ENCODE measurements around the gene PHACTR2. TPM values are rescaled to one million over a fixed set of nuclear protein-coding genes. Genes with fewer than 3 reads are reported as not detected.

The PHACTR2 gene
- total RNA-seq, 1 experiment from 2014 or later: 5.6 TPM

DNA sequence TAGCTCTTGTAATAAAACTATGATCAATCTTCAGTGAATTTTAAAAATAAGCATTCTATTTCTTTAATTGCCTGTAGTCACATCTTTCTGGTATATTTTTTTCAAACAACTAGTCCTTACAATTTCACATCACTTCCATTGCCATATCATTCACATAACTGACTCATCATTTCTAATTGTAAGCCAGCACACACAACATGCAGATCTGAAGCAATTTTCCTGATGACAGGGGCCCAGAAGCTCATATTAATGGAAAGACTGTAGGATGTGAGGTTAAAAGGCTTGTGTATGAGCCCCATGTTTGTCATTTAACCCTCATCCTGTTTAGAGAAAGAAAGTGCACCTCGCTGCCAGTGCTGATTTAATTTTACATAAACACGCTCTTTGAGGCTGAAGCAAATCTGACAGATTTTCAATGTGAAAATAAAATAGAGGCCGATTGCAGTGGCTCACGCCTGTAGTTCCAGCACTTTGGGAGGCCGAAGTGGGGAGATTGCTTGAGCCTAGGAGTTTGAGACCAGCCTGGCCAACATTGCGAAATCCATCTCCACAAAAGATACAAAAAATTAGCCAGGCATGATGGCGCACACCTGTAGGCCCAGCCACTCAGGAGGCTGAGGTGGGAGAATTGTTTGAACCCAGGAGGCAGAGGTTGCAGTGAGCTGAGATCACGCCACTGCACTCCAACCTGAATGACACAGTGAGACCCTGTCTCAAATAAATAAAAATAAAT, 125.2 kb downstream of the PHACTR2 start:
- DNase-seq (ENCODE audit: extremely low read depth, low read depth): no peak

DNA sequence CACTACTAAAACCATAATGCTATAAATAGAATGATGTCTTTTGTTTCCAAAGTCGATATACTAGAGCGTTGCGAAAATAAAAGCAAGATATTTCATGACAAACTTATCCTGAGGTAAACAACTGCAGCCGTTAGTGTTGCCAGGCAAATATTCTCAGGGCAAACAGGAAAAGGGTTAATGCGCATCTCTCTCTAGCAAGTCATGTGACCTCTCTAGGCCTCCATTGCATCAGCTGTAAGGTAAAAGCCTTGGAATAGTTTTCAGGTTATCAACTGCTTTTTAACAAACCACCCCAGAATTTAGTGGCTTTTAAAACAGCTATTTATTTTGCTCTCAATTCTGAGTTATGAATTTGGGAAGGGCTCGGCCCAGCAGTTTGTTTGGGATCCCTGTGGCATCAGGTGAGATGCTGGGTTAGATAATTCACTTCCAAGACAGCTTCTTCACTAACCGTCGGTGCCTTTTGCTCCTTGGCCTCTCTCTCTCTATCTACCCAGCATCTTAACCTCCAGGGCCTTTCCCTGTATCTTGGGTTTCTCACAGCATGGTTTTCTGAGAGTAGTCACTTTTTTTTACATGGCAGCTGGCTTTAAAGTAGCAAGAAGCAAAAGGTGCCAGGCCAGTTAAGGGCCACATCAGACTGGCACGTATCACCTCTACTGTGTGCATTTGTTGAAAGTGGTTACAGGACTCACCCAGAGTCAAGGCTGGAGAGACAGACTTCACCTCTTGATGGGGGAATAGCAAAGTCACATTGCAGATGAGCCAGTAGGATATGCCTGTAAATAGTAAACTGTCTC, 126.2 kb downstream of the PHACTR2 start:
- no peak for DNase-seq (ENCODE audit: extremely low read depth, low read depth)

DNA sequence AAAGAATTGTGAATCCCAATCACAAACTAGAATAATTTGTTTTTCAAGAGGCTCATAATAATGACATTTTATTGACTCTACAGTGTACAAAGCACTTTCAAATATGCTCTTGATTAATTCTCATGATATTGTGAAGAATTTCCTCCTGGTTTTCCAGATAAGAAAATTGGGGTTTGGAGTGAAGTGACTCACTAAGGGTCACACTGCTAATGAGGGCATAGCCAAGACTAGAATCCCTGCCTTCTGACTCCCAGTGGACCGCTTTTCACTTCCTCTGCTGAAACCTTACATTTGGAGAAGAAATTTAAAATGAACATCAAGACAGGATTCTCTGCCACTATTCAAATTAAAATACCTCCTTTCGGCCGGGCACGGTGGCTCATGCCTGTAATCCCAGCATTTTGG, 127.1 kb downstream of the PHACTR2 start:
- DNase-seq (ENCODE audit: extremely low read depth, low read depth): no peak

DNA sequence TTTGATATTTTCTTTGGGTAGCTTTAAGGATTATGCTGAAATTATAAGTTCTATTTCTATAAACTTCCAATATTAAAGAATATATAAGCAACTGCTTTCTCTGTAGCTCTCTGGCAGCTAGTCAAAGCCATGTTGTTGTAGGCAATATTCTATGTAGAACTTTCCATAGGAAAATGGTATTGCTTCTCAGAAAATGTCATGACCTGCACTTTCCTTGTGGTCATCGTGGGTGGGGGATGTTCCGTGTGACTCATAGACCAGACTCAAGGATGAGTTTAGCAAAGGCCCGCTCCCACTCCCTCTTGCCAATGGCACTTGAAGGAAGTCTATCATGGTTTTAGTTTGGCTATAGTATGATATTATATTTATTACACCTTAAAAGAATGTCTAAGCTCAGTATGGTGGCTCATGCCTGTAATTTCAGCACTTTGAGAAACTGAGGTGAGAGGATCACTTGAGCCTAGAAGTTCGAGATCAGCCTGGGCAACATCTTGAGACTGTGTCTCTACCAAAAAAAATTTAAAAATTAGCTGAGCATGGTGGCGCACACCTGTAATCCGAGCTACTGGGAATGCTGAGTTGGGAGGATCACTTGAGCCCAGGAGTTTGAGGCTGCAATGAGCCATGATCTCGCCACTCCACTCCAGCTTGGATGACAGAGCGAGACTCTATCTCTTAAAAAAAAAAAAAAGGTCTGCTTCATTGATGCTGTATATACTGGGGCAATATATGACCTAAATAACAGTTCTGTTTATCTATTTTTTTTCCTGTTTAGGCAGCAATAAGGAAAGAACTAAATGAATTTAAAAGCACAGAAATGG, 128.7 kb downstream of the PHACTR2 start:
- no peak for DNase-seq (ENCODE audit: extremely low read depth, low read depth)

DNA sequence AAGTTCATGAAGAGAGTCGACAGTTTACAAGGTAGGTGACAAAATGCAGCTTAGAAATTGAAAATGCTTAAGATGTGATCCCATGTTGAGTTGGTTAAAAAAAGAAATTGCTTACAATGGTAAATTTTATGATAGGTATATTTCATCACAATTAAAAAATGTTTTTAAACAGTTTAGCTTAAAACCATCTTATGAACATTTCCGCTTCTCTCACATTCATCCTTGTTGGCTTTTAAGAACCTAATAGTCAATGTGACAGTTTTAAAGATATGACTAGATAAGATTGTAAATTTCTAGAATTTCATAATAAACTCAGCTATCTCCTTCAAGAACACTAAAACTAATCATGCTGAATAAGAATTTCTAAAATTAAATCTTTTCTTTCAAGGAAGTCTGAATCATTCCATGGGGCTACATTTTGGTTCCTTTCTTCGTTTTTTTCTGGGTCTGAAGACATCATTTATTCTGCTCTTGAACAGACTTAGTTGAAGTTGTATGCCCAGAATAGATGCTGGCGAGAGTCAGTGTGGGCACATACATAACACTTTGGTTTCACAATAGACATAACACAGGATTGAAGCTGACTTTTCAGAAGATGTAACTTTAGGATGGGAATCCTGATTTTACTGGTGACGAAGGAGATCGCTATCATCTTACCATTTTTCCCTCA, 129.5 kb downstream of the PHACTR2 start:
- no peak for DNase-seq (ENCODE audit: extremely low read depth, low read depth)

DNA sequence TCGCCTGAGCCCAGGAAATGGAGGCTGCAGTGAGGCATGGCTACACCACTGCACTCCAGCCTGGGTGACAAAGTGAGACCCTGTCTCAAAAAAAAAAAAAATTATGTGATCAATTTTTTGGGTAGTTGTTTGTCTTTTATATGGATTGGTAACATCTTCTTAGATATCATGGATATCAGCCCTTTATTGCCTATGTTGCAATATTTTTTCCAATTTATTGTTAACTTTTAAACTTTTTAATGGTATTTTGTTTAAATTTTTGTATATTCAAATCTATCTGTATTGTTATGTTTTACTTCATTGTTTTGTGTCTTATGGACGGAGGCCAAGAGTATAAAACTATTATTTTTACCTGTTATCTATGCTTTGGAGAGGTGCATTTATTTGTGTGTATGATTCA, 133.0 kb downstream of the PHACTR2 start:
- no peak for DNase-seq (ENCODE audit: extremely low read depth, low read depth)

DNA sequence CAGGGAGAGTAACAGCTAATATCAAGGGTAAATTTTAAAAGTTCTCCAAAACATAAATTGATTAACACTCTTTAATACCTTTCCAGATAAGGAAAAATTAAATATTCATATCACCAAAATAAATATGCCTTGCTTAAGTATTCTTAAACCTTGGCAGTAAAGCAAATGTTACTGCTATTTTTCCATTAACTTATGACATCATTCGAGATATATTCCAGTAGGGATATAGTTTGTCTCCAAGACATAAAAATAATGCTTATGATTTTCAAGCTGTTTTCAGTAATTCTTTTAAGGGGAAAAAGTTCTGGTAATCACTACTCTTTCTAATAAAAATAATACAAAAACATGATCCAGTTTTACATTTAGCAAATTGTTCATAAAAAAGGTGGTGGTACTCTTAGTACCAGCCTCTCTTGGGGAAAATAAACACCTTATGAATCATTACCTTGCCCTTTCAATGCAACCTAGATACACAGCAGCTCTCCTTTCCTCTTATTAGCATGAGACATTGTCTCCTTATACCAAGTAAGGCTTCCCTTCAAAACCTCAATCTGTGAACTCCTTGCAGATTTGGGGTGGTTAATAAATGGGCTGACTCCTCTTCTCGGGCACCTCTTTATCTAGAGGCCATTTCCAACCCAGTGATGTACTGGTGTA, 133.9 kb downstream of the PHACTR2 start:
- no peak for DNase-seq (ENCODE audit: extremely low read depth, low read depth)

DNA sequence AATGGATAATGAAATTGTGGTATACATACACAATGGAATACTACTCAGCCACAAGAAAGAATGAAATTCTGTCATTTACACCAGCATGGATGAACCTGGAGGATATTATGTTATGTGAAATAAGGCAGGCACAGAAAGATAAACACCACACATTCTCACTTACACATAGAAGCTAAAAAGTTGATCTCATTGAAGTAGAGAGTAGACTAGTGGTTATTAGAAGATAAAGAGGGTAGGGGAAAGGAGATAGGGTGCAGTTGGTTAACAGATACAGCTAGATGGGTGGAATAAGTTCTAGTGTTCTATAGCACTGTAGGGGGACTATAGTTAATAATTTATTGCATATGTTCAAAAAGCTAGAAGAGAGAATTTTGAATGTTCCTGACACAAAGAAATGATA, 139.9 kb downstream of the PHACTR2 start:
- DNase-seq (ENCODE audit: extremely low read depth, low read depth): no peak

DNA sequence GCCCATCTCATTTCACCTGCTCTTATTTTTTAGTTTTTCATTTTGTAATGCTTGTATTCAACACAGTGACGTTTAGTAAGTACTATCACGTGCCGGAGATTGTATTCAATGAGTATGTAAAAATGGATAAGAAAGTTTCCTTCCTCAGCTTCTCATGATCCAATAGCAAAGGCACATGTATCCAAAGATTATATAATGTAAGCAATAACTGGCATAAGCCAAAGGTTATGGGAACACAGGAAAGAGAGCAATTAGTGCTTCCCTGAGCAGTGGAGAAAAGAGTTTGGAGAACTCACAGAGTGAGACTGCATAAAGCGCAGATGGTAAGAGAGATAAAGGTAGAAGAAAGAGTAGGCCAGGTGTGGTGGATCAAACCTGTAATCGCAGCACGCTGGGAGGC, 143.6 kb downstream of the PHACTR2 start:
- DNase-seq (ENCODE audit: extremely low read depth, low read depth): no peak

DNA sequence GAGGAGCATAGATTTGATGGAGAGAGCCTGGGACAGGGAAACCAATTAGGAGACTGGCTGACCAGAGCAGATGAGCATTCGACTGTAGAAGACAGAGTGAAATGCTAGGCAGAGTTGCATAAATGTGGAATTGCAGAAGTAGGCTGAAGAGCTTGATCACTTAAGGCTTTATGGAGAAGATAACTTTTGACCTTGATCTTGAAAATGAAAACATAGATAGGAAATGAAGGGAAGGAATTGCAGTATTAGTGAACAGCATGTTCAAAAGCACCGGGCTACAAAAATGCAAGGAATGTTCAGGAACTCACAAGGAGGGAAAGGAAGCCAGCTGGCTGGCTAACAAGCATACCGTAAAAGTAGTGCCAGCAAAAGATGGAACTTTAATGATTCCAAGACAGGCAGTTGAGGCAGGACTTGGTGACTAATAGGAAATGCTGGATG, 144.8 kb downstream of the PHACTR2 start:
- DNase-seq (ENCODE audit: extremely low read depth, low read depth): no peak

DNA sequence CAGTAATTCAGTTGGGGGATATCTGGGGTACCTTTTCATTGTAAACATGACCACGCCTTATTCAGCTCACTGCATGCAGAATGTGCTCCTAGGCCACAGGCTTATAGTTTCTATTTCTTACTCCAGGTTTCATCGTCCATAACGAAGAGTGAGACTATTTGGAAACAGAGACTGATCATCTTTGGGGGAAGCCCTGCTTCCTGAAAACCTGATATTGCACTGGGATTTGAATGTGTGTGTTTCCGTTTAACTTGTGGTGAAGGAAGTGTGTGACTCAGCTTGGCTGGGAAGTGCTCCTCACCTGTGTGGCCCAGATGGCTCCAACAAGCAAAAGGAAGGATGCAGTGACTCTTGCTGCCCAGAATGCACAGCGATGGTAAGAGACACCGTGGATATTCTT, 145.8 kb downstream of the PHACTR2 start:
- no peak for DNase-seq (ENCODE audit: extremely low read depth, low read depth)

DNA sequence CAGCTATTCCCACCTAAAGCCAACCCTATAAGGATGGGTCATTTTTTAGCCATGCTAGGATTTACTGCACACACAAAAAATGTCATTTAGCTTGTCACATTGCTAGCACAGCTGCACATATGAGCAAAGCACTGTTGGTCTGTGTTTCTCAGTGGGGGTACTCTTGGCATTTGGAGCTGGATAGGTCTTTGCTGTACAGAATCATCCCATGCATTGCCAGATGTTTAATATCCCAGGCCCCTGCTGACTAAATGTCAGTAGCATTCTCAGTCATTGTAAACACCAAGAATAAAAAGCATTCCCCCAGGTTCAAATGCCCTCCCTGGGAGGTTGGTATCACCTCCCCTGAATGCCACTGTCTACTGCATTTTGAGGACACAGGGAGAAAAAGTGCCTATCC, 150.8 kb downstream of the PHACTR2 start:
- DNase-seq (ENCODE audit: extremely low read depth, low read depth): no peak

DNA sequence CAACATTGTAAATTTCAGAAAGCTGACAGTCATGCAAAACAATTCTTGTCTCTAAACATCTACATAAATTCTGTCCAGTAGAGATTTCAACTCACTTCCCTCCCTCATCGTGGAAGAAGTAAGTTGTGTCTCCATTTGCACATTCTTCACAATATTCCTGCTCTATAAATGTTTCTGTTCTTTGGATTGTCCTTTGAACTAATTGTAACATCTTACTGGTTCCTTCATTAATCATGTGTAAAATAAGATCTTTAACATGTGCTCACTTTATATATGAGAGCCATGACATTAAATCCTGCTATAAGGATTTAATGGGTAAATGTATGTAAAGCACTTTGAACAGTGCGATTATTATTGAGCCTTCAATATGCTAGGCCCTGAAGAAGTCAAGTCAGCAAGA, 158.4 kb downstream of the PHACTR2 start:
- no peak for DNase-seq (ENCODE audit: extremely low read depth, low read depth)

DNA sequence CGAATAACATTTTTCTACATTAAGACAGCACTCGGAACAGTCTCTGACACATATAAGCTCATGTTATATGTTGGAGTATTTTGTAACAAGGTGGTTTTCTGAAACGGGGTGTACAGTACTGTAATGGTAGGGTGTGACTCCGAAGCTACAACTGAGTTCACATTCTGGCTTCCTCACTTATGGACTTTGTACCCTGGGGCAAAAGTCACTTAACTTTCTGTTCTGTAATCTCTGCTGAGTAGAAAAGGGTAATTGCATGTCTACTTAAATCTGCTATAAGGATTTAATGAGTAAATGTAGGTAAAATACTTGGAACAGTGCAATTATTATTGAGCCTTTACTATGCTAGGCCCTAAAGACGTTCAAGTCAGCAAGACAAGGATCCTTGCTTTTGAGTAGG, 160.6 kb downstream of the PHACTR2 start:
- DNase-seq (ENCODE audit: extremely low read depth, low read depth): no peak

DNA sequence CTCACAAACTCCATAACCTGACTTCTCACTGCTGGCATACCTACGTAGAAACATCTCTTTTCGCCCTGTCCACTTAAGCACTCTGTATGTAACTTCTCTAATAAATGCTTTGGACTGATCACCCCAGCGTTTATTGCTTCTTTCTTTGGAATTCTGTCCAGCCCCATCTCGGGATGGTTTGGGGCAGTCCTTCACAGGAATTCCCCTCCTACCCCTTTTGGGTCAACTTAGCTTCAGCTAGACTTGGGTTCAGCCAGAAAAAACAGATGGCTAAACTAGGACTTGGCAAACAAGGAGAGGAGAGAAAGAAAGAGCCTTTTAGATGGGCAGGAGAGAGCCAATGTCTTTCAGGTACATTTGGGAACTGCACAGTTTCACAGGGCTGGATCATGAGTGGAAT, 161.4 kb downstream of the PHACTR2 start:
- DNase-seq (ENCODE audit: extremely low read depth, low read depth): no peak

DNA sequence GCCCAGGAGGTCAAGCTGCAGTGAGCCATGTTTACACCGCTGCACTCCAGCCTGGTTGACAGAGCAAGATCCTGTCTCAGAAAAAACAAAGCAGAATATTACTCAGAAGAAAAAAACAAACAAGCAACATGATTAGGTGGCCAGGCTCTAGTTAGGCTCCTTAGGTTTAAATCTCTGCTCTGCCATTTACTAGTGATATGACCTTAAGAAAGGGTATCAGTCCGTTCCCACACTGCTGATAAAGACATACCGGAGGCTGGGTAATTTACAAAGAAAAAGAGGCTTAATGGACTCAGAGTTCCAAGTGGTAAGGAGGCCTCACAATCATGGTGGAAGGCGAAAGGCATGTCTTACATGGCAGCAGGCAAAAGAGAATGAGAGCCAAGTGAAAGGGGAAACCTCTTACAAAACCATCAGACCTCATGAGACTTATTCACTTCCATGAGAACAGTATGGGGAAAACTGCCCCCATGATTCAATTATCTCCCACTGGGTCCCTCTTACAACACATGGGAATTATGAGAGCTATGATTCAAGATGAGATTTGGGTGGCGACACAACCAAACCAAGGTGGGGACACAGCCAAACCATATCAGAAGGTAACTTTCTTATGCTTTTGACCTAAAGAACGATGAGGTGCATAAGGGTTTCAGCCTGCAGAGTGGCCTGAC, 163.0 kb downstream of the PHACTR2 start:
- no peak for DNase-seq (ENCODE audit: extremely low read depth, low read depth)

DNA sequence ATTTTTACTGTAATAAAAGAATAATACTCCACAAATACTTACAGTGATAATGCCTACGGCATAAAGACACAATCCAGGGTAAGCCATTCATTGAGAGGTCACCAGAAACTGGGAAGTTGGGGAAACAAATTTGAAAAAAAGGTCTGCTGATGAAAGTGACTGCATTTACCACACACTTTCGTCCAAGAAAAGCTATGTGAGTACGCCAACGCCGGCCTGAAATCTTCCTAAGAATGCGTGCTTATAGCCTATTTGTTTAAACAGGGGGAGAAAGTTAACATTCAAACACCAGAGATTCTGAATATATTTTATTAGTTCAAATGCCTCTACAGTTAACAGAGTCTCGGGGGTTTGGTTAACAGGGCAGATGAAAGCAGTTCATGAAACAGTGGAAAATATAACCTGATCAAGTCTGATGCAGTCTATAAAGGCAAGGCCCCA, 164.7 kb downstream of the PHACTR2 start:
- no peak for DNase-seq (ENCODE audit: extremely low read depth, low read depth)

DNA sequence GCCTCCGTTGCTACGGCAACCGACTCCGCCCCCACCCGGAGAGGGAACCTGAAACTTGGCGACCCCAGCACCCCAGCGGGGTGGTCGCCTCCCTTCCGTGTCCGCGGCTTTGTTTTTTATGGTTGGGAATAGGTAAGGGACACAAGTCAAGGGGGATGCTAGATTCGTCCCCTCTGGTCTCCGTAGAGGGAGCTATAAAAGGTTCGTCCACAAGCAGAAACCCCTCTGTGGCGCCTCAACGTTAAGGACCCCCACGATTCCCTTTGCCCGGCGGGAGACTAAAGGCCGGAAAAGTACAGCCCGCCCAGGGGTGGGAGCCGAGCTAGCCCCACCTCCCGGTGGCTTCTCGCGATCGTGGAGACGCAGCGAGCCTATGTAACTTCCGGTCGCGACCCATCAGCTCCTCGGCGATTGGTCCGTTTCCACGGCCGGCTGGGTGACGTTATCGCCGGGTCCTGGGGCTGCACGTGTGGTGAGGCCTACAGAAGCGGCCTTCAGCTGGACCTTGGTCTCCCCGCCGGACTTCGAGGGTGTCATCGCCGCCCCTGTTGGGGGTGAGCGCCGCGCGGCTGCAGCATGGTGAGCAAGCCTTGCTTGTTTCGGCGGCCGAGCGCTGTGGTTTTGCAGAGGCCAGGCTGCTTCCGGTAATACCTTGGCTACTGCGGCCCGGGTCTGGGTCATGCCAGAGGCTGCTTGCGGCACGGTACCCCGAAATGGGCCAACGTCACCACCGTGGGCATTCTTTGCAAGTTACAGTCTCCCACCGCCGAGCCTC, 165.3 kb downstream of the PHACTR2 start, which contains the start of gene LTV1:
Gene LTV1 (plus strand): TSS at position 437 of the 775 bp plus-strand sequence. CDS start 140 bp downstream, at position 577.
- peak; percentile 92 for DNase-seq (ENCODE audit: extremely low read depth, low read depth)

DNA sequence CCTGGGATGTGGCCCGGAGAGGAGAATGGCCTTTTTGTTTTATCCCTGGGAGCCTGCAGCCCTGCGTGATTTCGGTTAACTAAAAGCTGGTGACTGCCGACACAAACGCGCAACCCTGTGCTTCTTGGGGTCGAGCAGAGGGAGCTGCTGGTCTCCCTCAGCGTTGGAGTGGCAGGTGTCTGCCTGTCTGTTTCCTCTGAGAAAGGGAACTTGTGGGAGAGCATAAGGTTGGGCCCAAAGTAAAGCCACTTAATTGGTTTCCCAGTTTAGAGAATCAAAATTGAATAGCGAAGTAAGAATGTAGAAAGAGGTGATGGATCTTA, 165.9 kb downstream of the PHACTR2 start:
- DNase-seq (ENCODE audit: extremely low read depth, low read depth): no peak
